ENCODE results near the gene CDC27. TPM values are rescaled to one million over a fixed set of nuclear protein-coding genes. Genes with fewer than 3 reads are reported as not detected.
"Not testable (repeated sequence)": the region's sequence is repeated elsewhere in the genome, so short reads cannot be mapped to it uniquely, and the experiment has no call there.

The CDC27 gene, protein sequence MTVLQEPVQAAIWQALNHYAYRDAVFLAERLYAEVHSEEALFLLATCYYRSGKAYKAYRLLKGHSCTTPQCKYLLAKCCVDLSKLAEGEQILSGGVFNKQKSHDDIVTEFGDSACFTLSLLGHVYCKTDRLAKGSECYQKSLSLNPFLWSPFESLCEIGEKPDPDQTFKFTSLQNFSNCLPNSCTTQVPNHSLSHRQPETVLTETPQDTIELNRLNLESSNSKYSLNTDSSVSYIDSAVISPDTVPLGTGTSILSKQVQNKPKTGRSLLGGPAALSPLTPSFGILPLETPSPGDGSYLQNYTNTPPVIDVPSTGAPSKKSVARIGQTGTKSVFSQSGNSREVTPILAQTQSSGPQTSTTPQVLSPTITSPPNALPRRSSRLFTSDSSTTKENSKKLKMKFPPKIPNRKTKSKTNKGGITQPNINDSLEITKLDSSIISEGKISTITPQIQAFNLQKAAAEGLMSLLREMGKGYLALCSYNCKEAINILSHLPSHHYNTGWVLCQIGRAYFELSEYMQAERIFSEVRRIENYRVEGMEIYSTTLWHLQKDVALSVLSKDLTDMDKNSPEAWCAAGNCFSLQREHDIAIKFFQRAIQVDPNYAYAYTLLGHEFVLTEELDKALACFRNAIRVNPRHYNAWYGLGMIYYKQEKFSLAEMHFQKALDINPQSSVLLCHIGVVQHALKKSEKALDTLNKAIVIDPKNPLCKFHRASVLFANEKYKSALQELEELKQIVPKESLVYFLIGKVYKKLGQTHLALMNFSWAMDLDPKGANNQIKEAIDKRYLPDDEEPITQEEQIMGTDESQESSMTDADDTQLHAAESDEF
- total RNA-seq (2014; rRNA removed; shearing (Covaris generic)), result 36.1 and 43.2 TPM in 2 replicates

DNA sequence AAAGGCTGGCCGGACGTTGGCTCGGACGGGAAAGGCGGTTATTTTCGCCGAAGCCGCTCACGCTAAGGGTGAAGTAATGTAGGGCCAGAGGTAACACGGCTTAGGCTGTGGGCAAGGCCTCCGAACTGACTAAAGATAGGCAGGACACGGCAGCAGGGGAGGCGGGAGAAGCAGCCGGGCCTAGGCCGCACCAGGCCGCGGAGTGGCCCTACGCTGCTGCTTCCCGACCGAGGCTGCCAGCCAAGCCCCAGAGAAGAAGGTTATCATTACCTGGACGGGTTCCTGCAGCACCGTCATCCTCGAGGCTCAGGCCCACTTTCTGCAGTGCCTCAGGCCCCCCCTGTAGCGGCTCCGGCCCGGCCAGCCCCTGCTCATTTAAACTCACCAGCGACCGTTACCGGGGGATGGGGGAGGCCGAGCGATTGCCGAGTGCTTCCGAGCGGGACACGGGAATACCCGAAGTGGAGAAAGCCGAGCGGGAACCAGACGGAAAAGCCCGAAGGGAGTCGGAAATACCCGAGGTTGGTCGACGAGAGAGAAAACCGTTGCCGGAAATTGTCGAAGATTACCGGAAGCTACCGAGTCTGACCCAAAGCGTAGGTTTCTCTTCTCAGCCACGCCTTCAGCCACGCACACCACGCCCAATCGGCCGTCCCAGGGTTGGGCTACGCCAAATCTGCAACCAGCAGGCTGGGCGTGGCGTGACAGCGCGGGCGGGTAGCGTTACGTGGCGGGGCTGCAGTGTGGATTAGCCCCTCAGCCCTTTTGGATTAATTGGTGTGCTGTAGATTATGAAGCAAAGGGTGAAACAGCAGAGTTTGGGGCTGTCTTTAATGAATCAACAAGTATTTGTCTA, at the start of gene CDC27:
Gene CDC27 (minus strand): TSS at position 420 of the 856 bp plus-strand sequence. CDS start 123 bp downstream, at position 297.
- peak; percentile 100 for DNase-seq (ENCODE audit: low spot score)

DNA sequence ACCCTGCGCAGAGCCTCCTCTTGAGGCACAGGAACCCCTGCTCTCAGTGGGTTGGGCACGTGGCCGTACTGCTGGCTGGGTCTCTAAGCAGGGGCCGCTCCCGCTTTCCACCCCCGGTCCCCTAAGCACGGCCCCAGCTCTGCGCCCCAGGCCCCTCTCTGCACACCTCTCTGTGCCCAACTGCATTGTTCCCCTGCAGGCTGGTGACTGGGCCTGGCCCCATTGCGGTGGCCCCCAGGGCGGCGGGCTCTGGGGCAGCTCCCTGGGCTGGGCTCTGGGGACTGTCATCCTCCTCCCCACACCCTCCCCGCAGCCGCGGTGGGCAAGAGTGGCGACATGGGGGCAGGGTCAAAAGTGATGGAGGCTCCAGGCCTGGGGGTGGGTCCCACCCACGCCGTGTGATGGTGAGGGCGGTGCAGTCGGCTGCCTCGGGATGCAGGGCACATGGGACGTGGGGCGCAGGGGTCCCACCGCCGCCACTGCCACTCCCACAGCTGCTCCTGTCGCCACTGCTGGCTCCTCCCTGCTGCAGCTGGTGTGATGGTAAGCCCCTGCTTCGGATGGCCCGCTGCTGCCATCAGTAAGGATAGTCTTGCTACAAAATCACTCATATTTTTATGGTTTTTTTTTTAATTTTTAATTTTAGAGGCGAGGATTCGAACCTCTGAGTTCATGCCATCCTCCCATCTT, 49.4 kb upstream of the CDC27 start:
- DNase-seq (ENCODE audit: low spot score), result no peak

DNA sequence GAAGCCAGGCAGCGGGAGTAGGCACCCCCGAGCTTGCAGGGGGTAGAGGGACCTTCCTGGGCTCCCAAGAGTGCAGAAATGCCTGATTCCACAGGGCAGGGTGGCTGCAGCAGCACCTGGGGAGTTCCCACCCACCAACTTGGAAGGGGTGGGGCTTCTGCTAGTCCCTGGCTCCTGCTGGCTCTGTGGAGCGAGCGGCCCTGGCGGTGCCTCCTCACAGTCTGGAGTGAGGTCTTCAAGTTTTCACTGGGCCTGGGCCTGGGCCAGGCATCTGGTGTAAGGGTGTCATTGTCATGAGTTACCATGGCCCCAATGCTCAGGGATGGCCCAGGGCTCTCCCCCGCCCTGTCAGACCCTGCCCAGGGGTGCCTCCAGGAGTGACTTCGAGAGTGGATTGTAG, 48.7 kb upstream of the CDC27 start:
- DNase-seq (ENCODE audit: low spot score), result no peak

DNA sequence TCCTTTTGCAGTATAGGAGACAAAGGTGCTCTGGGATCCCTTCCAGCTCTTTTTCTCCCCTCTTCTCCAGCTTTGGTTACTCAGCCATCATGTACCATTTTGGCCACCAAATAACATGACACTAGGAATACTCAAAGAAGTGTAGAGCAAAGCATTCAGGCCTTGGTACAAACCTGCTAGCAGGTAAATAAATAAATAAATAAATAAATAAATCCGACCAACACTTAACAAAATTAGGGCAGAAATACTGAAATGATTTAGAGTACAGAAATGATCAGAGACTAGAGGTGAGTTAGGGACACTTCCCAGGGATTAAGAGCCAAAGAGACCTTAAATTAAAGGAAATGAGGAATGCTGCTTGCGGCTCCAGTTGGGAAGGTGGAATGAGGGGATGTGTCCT, 46.8 kb upstream of the CDC27 start:
- no peak for DNase-seq (ENCODE audit: low spot score)

DNA sequence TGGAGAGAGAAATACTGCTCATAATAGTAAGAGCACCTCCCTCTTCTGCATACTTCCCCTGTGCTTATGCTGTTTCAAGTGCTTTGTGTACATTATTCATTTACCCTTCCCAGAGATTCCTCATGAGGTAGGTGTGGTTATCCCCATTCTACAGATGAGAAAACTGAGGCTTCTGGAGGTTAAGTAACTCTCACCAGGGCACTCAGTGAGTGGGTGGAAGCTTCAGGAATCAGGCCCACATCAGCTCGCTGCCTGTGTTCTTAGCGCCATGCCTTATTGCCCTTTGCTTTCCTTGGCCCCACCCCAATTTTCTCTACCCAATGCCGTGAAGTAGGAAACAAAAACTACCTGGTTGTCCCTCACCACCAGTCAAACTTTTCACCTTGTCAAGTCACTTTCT, 46.4 kb upstream of the CDC27 start:
- DNase-seq (ENCODE audit: low spot score), result no peak

DNA sequence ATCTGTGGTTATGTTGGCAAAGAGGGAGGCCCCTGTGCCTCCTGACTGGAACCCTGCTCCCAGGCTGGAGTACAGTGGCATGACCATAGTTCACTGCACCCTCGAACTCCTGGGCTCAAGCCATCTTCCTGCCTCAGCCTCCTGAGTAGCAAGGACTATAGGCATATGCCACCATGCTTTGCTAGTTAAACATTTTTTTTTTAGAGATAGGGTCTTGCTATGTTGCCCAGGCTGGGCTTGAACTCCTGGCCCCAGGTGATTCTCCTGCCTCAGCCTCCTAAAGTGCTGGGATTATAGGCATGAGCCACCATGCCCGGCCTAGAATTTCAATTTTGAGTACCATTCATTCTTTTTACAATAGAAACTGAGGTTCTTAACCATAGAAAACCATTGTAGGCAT, 43.4 kb upstream of the CDC27 start:
- DNase-seq (ENCODE audit: low spot score), result no peak

DNA sequence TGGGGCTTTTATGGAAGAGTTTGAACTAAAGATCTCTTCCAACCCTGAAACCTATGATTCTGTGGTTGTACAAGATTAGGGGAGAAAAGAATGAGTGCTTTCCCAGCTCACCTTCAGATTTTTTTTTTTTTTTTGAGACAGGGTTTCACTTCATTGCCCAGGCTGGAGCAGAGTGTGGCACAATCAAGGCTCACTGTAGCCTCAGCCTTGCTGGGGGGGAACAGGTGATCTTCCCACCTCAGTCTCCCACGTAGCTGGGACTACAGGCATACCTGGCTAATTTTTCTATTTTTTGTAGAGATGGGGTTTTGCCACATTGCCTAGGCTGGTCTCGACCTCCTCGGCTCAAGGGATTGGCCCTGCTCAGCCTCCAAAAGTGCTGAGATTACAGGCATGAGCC, 42.8 kb upstream of the CDC27 start:
- no peak for DNase-seq (ENCODE audit: low spot score)

DNA sequence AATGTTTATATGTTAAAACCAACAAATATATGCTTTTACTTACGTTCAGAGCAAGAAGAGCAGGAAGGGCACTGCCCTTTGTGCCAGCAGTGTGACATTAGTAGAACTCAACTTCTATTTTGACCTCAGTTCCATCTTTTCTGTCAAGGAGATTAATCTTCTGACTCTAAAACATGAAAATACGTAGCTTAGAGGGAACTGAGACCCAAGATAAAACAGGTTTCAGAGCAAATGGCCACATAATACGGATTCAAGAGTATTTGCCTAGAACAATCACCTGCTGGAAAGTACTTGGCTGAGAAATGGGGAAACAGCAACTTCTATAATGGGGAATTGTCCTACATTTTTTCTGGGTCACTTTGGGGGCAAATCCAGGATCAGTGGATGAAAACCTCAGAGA, 42.2 kb upstream of the CDC27 start:
- DNase-seq (ENCODE audit: low spot score), result no peak

DNA sequence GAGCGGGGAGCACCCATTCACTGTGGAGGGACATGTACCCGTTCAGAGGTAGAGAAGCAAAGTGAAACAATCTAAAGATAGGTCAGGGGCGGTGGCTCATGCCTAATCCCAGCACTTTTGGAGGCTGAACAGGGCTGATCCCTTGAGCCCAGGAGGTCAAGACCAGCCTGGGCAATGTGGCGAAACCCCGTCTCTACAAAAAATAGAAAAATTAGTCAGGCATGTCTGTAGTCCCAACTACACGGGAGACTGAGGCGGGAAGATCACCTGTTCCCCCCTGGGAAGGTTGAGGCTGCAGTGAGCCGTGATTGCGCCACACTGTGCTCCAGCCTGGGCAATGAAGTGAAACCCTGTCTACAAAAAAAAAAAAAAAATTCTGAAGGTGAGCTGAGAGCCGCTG, 41.8 kb upstream of the CDC27 start:
- DNase-seq (ENCODE audit: low spot score), result no peak

DNA sequence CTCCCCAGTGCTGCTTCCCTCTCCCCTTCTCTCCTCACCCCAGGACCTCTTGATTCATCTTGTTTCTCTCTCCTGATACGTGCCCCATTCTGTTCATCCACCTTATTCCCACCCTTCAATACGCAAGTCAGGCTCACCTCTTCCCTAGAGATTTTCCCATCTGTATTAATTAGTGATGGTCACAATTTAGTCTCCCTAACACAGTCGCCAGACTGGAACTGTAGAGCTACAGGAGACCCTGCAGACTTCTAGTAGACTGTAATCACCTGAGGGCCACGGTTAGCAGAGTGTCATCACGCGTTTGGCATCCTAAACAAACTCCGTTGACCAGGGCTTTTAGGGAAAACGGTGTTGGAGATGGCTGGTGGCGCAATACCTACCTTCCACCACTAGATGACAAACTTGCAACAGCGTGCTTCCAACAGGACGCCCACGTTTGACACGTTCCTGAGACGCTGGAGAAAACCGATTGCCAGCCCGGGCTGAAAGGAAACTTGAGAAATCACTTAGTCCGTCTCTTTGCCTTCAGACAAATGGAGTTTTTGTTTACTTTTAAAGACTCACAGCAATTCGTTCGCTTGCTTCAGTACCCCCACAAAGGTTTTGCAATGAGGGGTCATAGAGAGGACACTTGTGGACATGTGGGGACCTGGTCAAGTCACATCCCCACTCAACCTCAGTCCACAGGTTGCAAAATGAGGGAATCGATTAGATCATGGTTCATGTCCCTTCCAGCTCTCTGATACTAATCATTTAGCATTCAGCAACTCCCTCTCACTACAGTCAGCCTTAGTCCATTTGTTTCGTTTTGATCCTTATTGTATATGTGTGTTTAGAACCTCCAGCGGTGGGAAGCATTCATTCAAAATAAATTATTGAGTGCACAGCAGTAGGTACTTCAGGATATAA, 40.7 kb upstream of the CDC27 start:
- peak; percentile 87 for DNase-seq (ENCODE audit: low spot score)

DNA sequence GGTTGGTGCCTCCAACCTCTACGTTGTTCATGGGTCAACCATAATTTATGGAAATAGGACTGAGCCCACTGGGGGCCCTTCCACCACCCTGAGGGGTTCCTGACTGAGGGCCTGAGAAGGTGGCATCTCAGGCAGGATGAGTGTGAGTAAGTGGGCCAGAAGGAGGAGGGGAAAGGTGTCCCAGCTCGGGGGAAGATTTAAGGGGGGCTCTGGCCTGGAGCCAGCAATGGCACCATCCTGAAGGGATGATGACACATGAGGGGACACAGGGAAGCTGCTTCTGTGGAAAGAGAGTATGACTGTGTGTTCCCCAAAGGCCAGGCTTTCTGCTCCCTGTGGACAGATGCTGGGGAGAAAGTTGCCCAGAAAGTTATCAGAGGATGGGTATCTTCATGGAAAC, 38.8 kb upstream of the CDC27 start:
- DNase-seq (ENCODE audit: low spot score), result no peak

DNA sequence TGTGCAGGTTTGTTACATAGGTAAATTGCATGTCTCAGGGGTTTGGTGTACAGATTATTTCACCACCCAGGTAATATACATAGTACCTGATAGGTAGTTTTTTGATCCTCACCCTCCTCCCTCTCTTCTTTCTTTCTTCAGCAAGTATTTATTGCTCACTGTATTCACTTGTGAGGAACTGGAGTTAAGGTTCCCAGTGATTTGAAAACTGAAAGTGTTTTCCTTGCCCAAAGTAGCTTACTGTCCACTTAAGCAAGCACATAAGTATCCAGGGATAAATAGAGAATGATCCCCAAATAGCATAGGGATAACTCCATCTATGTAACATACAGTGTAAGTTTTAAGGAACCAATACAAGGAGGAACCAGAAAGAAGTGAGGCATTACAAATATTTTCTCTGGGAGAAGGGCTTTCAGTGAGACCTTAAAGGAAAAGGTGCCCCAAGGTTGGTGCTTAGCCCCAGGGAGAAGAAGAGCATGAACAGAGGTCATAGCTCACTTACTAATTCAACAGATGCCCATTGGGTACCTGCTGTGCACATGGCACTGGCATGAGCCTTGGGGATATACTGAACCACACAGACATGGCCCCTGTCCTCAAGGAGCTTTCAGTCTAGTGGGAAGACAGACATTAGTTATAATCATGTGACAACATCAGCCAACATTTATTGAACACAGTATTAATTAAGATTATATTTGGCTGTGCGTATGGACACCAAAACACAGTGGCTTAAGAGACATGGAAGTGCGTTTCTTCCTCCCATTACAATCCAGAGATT, 37.0 kb upstream of the CDC27 start:
- no peak for DNase-seq (ENCODE audit: low spot score)

DNA sequence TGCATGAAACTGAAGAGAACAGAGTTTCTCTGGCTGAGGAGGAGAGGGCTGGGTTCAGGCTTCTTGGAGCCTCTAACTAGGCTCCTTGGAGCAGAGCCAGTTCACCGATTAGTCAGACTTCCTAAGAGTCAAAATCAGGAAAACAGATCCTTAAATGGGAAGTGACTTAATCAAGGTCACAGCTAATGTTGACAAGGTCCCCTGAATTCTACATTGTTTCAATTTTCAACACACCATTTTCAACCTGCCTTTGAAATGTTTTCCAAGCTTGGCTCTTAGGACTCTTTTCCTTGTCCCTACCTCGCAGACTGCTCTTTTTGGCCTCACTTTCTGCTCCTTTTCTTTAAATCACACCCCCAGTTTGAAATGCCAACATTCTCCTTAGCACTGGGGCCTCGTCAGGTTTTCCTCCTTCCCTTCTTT, 36.4 kb upstream of the CDC27 start:
- DNase-seq (ENCODE audit: low spot score), result no peak

DNA sequence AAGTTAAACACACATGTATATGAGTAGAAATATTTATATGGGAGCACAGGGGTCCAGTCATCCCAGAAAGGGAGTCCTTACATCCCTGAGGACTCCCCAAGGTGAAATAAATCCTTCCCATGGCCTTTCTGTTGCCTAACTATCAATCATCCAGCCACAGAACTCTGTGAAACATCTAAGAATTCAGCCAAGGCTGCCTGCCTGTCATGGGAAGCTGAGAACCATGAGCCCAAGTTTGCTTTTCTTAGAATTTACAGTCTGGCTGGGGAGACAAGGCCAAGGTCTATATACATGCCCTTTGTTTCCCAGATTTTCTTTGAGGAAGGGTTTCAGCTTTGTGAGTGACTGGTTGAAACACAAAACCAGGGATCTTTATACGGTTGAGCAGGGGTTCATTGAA, 35.9 kb upstream of the CDC27 start:
- no peak for DNase-seq (ENCODE audit: low spot score)

DNA sequence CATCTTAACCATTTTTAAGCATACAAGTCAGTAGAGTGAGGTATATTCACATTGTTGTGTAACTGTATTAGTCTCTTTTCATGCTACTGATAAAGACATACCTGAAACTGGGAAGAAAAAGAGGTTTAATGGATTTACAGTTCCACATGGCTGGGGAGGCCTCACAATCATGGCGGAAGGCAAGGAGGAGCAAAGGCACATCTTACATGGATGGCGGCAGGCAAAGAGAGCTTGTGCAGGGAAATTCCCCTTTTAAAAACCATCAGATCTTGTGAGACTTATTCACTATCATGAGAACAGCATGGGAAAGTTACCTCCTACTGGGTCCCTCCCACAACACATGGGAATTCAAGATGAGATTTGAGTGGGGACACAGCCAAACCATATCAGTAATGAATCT, 35.0 kb upstream of the CDC27 start:
- DNase-seq (ENCODE audit: low spot score), result not testable (repeated sequence)

DNA sequence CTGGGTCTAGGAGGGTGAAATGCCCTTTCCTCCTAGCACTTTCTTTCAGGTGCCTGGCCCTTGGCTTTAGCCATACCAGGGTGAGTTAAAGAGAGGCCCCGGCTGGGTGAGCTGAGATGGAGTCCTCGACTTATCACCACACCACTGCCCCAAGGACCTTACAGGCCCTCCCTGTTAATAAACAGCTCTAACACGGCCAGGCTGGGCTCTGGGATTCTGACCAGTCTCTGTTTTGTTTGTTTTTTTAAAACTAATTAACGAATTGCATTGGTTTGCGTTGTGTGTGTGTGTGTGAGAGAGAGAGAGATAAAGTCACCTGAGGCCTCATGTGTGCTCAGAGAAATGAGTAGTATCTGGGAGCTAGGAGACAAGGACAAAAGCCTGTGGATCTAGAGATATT, 34.4 kb upstream of the CDC27 start:
- no peak for DNase-seq (ENCODE audit: low spot score)

DNA sequence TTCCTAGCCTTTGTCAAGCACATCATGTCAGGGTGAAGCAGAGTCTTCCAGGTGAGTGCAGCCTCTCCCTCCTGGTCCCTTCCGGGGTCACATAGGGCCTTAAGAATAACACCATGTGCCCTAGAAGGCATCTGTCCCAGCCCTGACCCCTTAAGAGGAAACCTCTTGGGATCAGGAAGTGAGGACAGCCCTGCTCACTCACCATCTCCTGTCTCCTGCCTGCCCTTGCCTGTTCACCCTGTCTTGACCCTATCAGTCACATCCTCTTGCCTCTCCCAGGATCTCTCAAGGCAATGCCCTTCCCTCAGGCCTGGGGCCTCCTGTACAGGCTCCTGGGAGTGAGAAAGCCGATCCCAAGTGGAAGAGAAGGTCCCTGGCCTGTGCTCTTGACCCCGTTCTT, 33.9 kb upstream of the CDC27 start:
- no peak for DNase-seq (ENCODE audit: low spot score)

DNA sequence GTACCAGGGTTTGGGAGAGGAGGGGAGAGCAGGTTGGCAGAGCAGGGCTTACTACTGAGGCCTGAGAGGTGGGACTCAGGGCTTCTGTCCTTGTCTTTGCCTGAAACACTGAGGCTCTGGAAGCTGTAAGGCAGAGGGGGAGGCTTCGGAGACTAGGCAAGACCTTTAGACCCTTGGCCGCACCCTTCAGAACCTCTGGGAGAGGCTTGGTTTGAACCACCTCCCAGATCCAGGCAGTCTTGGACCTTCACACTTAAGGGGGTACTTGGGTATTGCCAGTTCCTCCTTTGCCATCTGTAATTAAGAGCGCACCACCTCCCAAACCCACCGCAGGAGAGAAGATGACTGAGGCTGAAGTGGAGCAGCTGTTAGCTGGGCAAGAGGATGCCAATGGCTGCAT, 33.0 kb upstream of the CDC27 start:
- no peak for DNase-seq (ENCODE audit: low spot score)

DNA sequence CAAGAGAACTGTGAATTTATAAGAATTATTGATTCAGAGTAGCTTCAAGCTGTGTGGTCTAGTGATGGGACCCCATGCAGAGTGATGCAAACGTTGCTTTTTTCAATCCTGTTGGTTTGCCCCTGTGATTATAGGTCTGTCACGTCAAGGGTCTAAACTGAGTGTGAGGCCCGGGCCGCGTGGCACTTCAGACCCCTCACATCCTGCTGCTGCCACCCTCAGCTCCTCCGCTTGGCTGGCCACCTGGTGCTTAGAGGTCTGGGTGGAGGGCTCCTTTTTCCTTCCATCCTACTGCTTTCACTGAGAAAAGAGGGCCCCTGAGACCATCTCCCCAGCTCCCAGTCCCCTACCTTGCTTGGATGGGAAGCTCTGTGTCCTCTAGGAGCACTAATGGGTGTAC, 32.1 kb upstream of the CDC27 start:
- no peak for DNase-seq (ENCODE audit: low spot score)

Data from HT-29 (cell line).